GM12878 (cell line): Measurements from ENCODE around the gene FANCM. TPM values are rescaled to one million over a fixed set of nuclear protein-coding genes. Genes with fewer than 3 reads are reported as not detected.

Experiments used
- ATF2 ChIP-seq: IDR thresholded peaks from 2 replicates; pipeline ENCODE4 v1.6.1; 2012; ENCODE audit warnings: low read length, inconsistent platforms
- BHLHE40 ChIP-seq, 2 experiments: fragments of 450-650 bp in 1 of 2; IDR thresholded peaks; 2 replicates each; pipeline ENCODE4 v1.6.1; 2011 to 2017; ENCODE audit warnings: low read depth in 2 of 2, borderline replicate concordance in 1 of 2, improper control_type of control experiment in 1 of 2, low read length in 1 of 2, mild to moderate bottlenecking in 1 of 2
- CBX5 ChIP-seq: sonication (generic); IDR thresholded peaks from 2 replicates; pipeline ENCODE4 v1.6.1; 2016; ENCODE audit warnings: low read depth, moderate library complexity, mild to moderate bottlenecking, inconsistent platforms
- CREB1 ChIP-seq: IDR thresholded peaks from 2 replicates; pipeline ENCODE4 v1.6.1; 2012; ENCODE audit warnings: low read depth, mild to moderate bottlenecking, inconsistent platforms
- CTCF ChIP-seq, 3 experiments: IDR thresholded peaks in 2 of 3; conservative IDR thresholded peaks in 1 of 3; 2 replicates each; pipeline ENCODE4 v1.5.1; 2011; ENCODE audit warnings: low read depth in 3 of 3, low read length in 3 of 3, mild to moderate bottlenecking in 3 of 3, control low read depth in 2 of 3, moderate library complexity in 2 of 3, inconsistent platforms in 1 of 3, mixed read lengths in 1 of 3; ENCODE audit not compliant: control insufficient read depth in 2 of 3, insufficient read depth in 1 of 3; ENCODE audit errors: extremely low read depth in 1 of 3
- DPF2 ChIP-seq: fragments of 450-650 bp; IDR thresholded peaks from 2 replicates; pipeline ENCODE4 v1.6.1; 2017; ENCODE audit warnings: mild to moderate bottlenecking
- E2F4 ChIP-seq: IDR thresholded peaks from 2 replicates; pipeline ENCODE4 v1.6.1; 2012; ENCODE audit warnings: low read depth, low read length, improper control_type of control experiment
- EGR1 ChIP-seq, 2 experiments: IDR thresholded peaks; 1 replicate in 1 of 2; 2 replicates in 1 of 2; pipeline ENCODE4 v1.6.1; 2011 to 2012; ENCODE audit warnings: low read depth in 2 of 2, low read length in 2 of 2, borderline replicate concordance in 1 of 2, mild to moderate bottlenecking in 1 of 2, moderate library complexity in 1 of 2
- EP300 ChIP-seq, 2 experiments: fragments of 150-350 bp in 1 of 2; IDR thresholded peaks; 2 replicates each; pipeline ENCODE4 v1.6.1; 2011 to 2012; ENCODE audit warnings: low read depth in 2 of 2, low read length in 2 of 2, borderline replicate concordance in 1 of 2, improper control_type of control experiment in 1 of 2, inconsistent platforms in 1 of 2; ENCODE audit not compliant: control insufficient read depth in 1 of 2
- EZH2 ChIP-seq: IDR thresholded peaks from 2 replicates; pipeline ENCODE4 v1.6.1; 2012; ENCODE audit warnings: low read depth, mild to moderate bottlenecking, control low read depth, inconsistent platforms, low read length, borderline replicate concordance; ENCODE audit not compliant: control insufficient read depth
- MAX ChIP-seq: IDR thresholded peaks from 2 replicates; pipeline ENCODE4 v1.6.1; 2012; ENCODE audit warnings: low read depth, low read length, improper control_type of control experiment
- MYC ChIP-seq: IDR thresholded peaks from 2 replicates; pipeline ENCODE4 v1.6.1; 2011; ENCODE audit warnings: mild to moderate bottlenecking, low read length, moderate library complexity, inconsistent platforms; ENCODE audit not compliant: insufficient read depth, insufficient replicate concordance, insufficient read length, severe bottlenecking
- NFIC ChIP-seq: IDR thresholded peaks from 2 replicates; pipeline ENCODE4 v1.6.1; 2012; ENCODE audit warnings: low read depth, mild to moderate bottlenecking, inconsistent platforms, low read length, moderate library complexity
- POU2F2 ChIP-seq: IDR thresholded peaks from 3 replicates; pipeline ENCODE4 v1.6.1; 2011; ENCODE audit warnings: low read depth, mild to moderate bottlenecking, low read length, borderline replicate concordance
- RELA ChIP-seq: fragments of 450-650 bp; IDR thresholded peaks from 2 replicates; pipeline ENCODE4 v1.8.0; 2014; ENCODE audit warnings: borderline replicate concordance; ENCODE audit not compliant: partially characterized antibody
- SPI1 ChIP-seq: IDR thresholded peaks from 2 replicates; pipeline ENCODE4 v1.6.1; 2011; ENCODE audit warnings: low read depth, mild to moderate bottlenecking, low read length, moderate library complexity, borderline replicate concordance; ENCODE audit not compliant: insufficient read depth
- STAT1 ChIP-seq: fragments of 450-650 bp; conservative IDR thresholded peaks from 2 replicates; pipeline ENCODE4 v1.6.1; 2014; ENCODE audit warnings: antibody characterized with exemption, mild to moderate bottlenecking
- polyA plus RNA-seq, 11 experiments: library from polyadenylated mRNA; depleted of rRNA in 4 of 11; unstranded in 6 of 11; stranded (reverse) in 5 of 11; fragments of >200 nt; fragmentation: Nextera tagmentation in 4 of 11; fragmentation: Illumina TruSeq in 1 of 11; extraction: Ambion mirVana in 4 of 11; extraction: Trizol in 1 of 11; gene quantifications; 1 replicate in 1 of 11; 2 replicates in 10 of 11; pipeline versions ENCODE4 v1.2.1 to v1.2.3, GENCODE V29; 2011 to 2016; ENCODE audit warnings: inconsistent platforms in 2 of 11, missing spikeins in 2 of 11, low read depth in 1 of 11
- total RNA-seq, 4 experiments: library from RNA; depleted of rRNA in 3 of 4; stranded (reverse); fragments of >200 nt in 3 of 4; fragmentation: Illumina TruSeq in 1 of 4; extraction: Trizol in 1 of 4; gene quantifications; 2 replicates each; pipeline versions ENCODE4 v1.2.1 to v1.2.3, GENCODE V29; 2013 to 2021
- TF ChIP-seq, protein P1 (sequence below): fragments of 450-650 bp; IDR thresholded peaks from 2 replicates; pipeline ENCODE4 v1.6.1; 2017; ENCODE audit warnings: borderline replicate concordance

The FANCM gene
- total and polyA plus RNA-seq, 10 of the 15 experiments (the other 5 are each of a cell fraction or from before 2014, with no cell fraction given): 6.4 to 17.6 (median 10.6) TPM

DNA sequence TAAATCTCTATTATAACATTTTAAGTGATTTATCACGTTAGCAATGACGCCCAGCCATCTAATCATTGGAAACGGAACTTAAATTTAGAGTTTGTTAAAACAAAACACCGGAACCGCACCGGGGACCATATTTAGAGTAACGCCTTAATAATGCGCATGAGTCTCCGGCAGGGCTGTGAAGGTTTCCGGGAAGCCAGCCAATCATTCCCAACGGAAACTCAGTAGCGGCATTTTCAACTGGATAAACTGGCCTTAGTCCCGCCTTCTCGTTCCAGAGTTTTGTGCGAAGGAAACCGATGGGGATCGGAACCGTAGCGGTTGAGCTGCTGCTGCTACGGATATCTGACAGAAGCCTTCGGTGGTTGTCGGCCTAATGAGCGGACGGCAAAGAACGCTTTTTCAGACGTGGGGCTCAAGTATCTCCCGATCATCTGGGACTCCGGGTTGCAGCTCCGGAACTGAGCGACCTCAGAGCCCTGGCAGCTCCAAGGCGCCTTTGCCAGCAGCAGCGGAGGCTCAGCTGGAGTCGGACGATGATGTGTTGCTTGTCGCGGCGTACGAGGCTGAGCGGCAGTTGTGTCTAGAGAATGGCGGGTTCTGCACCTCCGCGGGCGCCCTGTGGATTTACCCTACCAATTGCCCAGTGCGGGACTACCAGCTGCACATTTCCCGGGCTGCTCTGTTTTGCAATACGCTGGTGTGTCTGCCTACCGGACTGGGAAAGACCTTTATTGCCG, at the start of gene FANCM (continued):
- TF ChIP-seq, protein P1, sequence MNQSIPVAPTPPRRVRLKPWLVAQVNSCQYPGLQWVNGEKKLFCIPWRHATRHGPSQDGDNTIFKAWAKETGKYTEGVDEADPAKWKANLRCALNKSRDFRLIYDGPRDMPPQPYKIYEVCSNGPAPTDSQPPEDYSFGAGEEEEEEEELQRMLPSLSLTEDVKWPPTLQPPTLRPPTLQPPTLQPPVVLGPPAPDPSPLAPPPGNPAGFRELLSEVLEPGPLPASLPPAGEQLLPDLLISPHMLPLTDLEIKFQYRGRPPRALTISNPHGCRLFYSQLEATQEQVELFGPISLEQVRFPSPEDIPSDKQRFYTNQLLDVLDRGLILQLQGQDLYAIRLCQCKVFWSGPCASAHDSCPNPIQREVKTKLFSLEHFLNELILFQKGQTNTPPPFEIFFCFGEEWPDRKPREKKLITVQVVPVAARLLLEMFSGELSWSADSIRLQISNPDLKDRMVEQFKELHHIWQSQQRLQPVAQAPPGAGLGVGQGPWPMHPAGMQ: no peak
- TF ChIP-seq CREB1 (peak; percentile 77), CBX5 (no peak), STAT1 (no peak), POU2F2 (peak; percentile 62; the same call in 2 of the 3 replicates), SPI1 (no peak), RELA (no peak), E2F4 (peak; percentile 97), NFIC (0 out of 2 replicates have a peak, but pooled peaks have one; percentile 36), EP300 (IDR thresholded peaks at IDR 0.05; ENCODE audit: borderline replicate concordance in 1 of 2, control insufficient read depth in 1 of 2, low read depth in 2 of 2, low read length in 2 of 2) (no peak), EZH2 (no peak), MYC (no peak), BHLHE40 (IDR thresholded peaks at IDR 0.05; ENCODE audit: borderline replicate concordance in 1 of 2, low read depth in 2 of 2, low read length in 1 of 2) (no peak), DPF2 (no peak), ATF2 (peak; percentile 22; the same call in 1 of the 2 replicates), MAX (no peak; the same call in 1 of the 2 replicates), EGR1 (IDR thresholded peaks at IDR 0.05; ENCODE audit: borderline replicate concordance in 1 of 2, low read depth in 2 of 2, low read length in 2 of 2) (no peak), CTCF (IDR thresholded peaks at IDR 0.05 in 2 of 3, conservative IDR thresholded peaks at IDR 0.05 in 1 of 3; ENCODE audit: control insufficient read depth in 2 of 3, extremely low read depth in 1 of 3, insufficient read depth in 1 of 3, low read depth in 3 of 3, low read length in 3 of 3) (no peak)
